Measurements from ENCODE around the gene CMTM3. TPM values are rescaled to one million over a fixed set of nuclear protein-coding genes. Genes with fewer than 3 reads are reported as not detected.

CMTM3 gene
- total and polyA plus RNA-seq, 9 of the 15 experiments (the other 6 are each of a cell fraction or from before 2014, with no cell fraction given) = 4.6 to 33.4 (median 17.5) TPM

- TF ChIP-seq HBP1 (CRISPR knock-in tag; IDR thresholded peaks at IDR 0.05) (no peak), HDAC1 (IDR thresholded peaks at IDR 0.05) (no peak), SMAD4 (CRISPR knock-in tag; conservative IDR thresholded peaks at IDR 0.05) (no peak)
These were observed 42.1 kb upstream of the CMTM3 start (continued) for GRCh38 chr16:66562409-66562808.

- BruUV-seq (replicated peaks) = no TSS peak
- Histone ChIP-seq H3K79me2 (ENCODE audit: control insufficient read depth, insufficient read depth, low read length) (no peaks in the 10 kb centered on the region), H3K4me2 (ENCODE audit: insufficient read depth, low read length) (no peak overlapping the region), H3K4me1 (replicated peaks in 1 of 2; ENCODE audit: control insufficient read depth in 2 of 2, insufficient read depth in 2 of 2, low read length in 2 of 2) (peaks cover 3 to 8% of the 10 kb centered on the region in 2 experiments; a peak in 3 of 5 replicates), H3K36me3 (ENCODE audit: control insufficient read depth, insufficient read depth, low read length) (peaks cover 77% of the 10 kb centered on the region), H3K9ac (ENCODE audit: insufficient read depth in 1 of 2, low read depth in 2 of 2, low read length in 2 of 2) (no peak overlapping the region), H2AFZ (ENCODE audit: low read depth, low read length) (no peak overlapping the region), H3K9me1 (ENCODE audit: control insufficient read depth, insufficient read depth, low read length) (no peaks in the 10 kb centered on the region), H3K4me3 (no peak overlapping the region), H4K20me1 (replicated peaks; ENCODE audit: control insufficient read depth, insufficient read depth, low read length) (no peaks in the 10 kb centered on the region), H3K27ac (ENCODE audit: extremely low read depth, low read depth, low read length) (no peak overlapping the region; the same call in 2 of the 3 replicates), H3K27me3 (ENCODE audit: control insufficient read depth in 2 of 2, insufficient read depth in 2 of 2, low read length in 2 of 2) (no peaks in the 10 kb centered on the region), H3K9me3 (replicated peaks; ENCODE audit: control insufficient read depth, insufficient read depth, low read depth, low read length) (no peaks in the 10 kb centered on the region)
- CTCF ChIA-PET (ENCODE audit: low intra/inter-chr PET ratio) = no interaction called here
- DNase-seq (ENCODE audit: extremely low read depth in 1 of 4, low spot score in 3 of 4) (no peak), FAIRE-seq (no peak), ATAC-seq (no peak)
- in situ Hi-C loops (cut with MboI) = no loop called here
- POLR2A ChIA-PET = interaction anchor here (2.1 kb wide), 1 partner anchor 9 kb away, joined by 11 read pairs; no protein-coding TSS in a partner anchor
- WGBS (ENCODE audit: insufficient coverage, low coverage, missing lambda C conversion rate) = 74% methylated on average over 2 of the region's 2 CpGs
- intact Hi-C loops (cut with micrococcal nuclease) = no loop called here
- TF ChIP-seq XRCC3 (IDR thresholded peaks at IDR 0.05) (no peak), FOXA1 (IDR thresholded peaks at IDR 0.05; ENCODE audit: borderline replicate concordance) (no peak), ZBTB33 (CRISPR knock-in tag; IDR thresholded peaks at IDR 0.05) (no peak), C11orf30 (IDR thresholded peaks at IDR 0.05; ENCODE audit: low read depth) (no peak), PHF8 (IDR thresholded peaks at IDR 0.05; ENCODE audit: borderline replicate concordance, low read length) (no peak), NELFE (IDR thresholded peaks at IDR 0.05; ENCODE audit: insufficient read depth, insufficient read length) (no peak), GABPB1 (CRISPR knock-in tag; IDR thresholded peaks at IDR 0.05) (no peak), ZNF24 (IDR thresholded peaks at IDR 0.05) (no peak), USF2 (CRISPR knock-in tag; IDR thresholded peaks at IDR 0.05) (no peak), ZNF121 (CRISPR knock-in tag; conservative IDR thresholded peaks at IDR 0.05) (no peak), E4F1 (CRISPR knock-in tag; IDR thresholded peaks at IDR 0.05; ENCODE audit: borderline replicate concordance) (no peak)
These were observed 41.5 kb upstream of the CMTM3 start for GRCh38 chr16:66562986-66563385.
